Stomach (tissue), 4 donors: Measurements from ENCODE around the gene AFMID.

Source experiments
- EP300 ChIP-seq: sonication (generic); formaldehyde crosslinking; IDR thresholded peaks from one replicate; pipeline ENCODE4 v1.6.1; 2017; ENCODE audit warnings: antibody characterized with exemption
- POLR2AphosphoS5 ChIP-seq, 3 donors: sonication (generic); formaldehyde crosslinking; IDR thresholded peaks; one replicate each; pipeline ENCODE4 v1.6.1; 2016; ENCODE audit warnings: antibody characterized with exemption in 3 of 3
- TF ChIP-seq, protein P1 (sequence below), 7 experiments: fragments of 450-650 bp in 4 of 7; fragments of 200-600 bp in 3 of 7; sonication (generic) in 3 of 7; IDR thresholded peaks; one replicate each; pipeline ENCODE4 v1.5.1; 2016 to 2019; ENCODE audit warnings: antibody characterized with exemption in 7 of 7, control low read depth in 2 of 7, mild to moderate bottlenecking in 1 of 7

DNA sequence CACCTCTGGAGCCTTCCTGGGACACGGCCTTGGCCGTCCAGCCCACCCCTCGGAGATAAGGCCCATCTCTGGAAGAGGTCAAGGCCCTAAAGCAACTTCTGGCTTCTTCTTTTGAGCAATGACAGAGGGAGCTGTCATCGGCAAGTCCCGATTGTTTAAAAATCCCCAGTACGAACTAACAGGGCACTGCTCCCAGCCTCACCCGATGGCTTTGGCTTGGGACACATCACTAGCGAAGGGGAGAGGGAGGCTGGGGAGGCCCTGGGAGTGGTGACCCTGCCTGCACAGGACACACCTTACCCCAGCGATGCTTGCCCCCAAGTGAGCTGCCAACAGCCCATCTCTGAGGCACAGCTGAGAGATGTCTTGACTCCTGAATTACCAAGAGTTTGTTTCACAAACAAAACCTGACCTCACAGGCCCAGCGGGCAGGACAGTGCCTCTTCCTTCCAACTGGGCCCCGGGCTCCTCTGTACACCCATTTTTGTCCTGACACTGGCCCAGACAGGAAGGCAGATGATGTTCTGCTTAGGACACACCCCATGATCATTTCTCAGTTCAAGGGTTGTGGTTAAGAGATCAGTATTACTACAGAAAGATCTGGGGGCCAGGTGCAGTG lies 14.0 kb upstream of the AFMID start:
- TF ChIP-seq, protein P1, sequence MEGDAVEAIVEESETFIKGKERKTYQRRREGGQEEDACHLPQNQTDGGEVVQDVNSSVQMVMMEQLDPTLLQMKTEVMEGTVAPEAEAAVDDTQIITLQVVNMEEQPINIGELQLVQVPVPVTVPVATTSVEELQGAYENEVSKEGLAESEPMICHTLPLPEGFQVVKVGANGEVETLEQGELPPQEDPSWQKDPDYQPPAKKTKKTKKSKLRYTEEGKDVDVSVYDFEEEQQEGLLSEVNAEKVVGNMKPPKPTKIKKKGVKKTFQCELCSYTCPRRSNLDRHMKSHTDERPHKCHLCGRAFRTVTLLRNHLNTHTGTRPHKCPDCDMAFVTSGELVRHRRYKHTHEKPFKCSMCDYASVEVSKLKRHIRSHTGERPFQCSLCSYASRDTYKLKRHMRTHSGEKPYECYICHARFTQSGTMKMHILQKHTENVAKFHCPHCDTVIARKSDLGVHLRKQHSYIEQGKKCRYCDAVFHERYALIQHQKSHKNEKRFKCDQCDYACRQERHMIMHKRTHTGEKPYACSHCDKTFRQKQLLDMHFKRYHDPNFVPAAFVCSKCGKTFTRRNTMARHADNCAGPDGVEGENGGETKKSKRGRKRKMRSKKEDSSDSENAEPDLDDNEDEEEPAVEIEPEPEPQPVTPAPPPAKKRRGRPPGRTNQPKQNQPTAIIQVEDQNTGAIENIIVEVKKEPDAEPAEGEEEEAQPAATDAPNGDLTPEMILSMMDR (IDR thresholded peaks at IDR 0.05): no peak
- TF ChIP-seq EP300 (no peak), POLR2AphosphoS5 (IDR thresholded peaks at IDR 0.05) (no peak)
